ENCODE data around the gene PARD6G. TPM values are rescaled to one million over a fixed set of nuclear protein-coding genes. Genes with fewer than 3 reads are reported as not detected.
A peak's percentile ranks its signal among the peaks of the same experiment; 100 is the strongest.

Gene PARD6G
- total and polyA plus RNA-seq, 2 of the 8 experiments (the other 6 are each of a cell fraction or from before 2014, with no cell fraction given), result 11.3 to 17.9 TPM

GRCh38 chr18:80233899-80234298, 13.4 kb downstream of the PARD6G start:
- POLR2A ChIA-PET (ENCODE audit: partially characterized antibody), result no interaction called here
- peaks cover 4% of the 10 kb centered on the region; the same call in 1 of the 2 replicates for H3K79me1 ChIP-seq (ENCODE audit: low read depth, low read length)
- TF ChIP-seq CHD1 (IDR thresholded peaks at IDR 0.05; ENCODE audit: low read depth, low read length) (no peak), USF2 (IDR thresholded peaks at IDR 0.05; ENCODE audit: low read length) (no peak), CBX8 (IDR thresholded peaks at IDR 0.05; ENCODE audit: borderline replicate concordance, low read depth, low read length) (no peak), JUN (IDR thresholded peaks at IDR 0.05; ENCODE audit: low read depth, low read length) (no peak), SP2 (IDR thresholded peaks at IDR 0.05; ENCODE audit: low read length) (no peak), TEAD4 (IDR thresholded peaks at IDR 0.05; ENCODE audit: low read depth, low read length) (no peak), KDM5A (IDR thresholded peaks at IDR 0.05; ENCODE audit: low read length) (no peak), GABPA (IDR thresholded peaks at IDR 0.05; ENCODE audit: borderline replicate concordance, insufficient read depth, low read length) (no peak), SRF (IDR thresholded peaks at IDR 0.05; ENCODE audit: low read depth, low read length) (no peak)
- 90% methylated on average over 8 of the region's 8 CpGs; no CpG with 5 or more reads in 1 of the 2 experiments for WGBS, 2 experiments (ENCODE audit: extremely low coverage in 1 of 2, insufficient coverage in 1 of 2, insufficient read length in 1 of 2, insufficient replicate concordance in 2 of 2, low coverage in 1 of 2, low lambda C conversion rate in 2 of 2, missing lambda C conversion rate in 1 of 2)
- H3K9me3 ChIP-seq (ENCODE audit: insufficient read depth in 2 of 2, low read depth in 1 of 2, low read length in 1 of 2), result no peaks in the 10 kb centered on the region
- no peak overlapping the region for H3K56ac ChIP-seq (replicated peaks; ENCODE audit: insufficient read length, low read depth, low read length)
- no peak overlapping the region for H2AFZ ChIP-seq (ENCODE audit: low read length)
- no peak overlapping the region for H4K91ac ChIP-seq (replicated peaks; ENCODE audit: insufficient read length, low read length)
- no peak overlapping the region for H2BK15ac ChIP-seq (ENCODE audit: low read length)
- no peak overlapping the region for H2BK5ac ChIP-seq (ENCODE audit: low read depth, low read length)
- FAIRE-seq (no peak), DNase-seq (ENCODE audit: low read depth in 1 of 2, low spot score in 2 of 2) (no peak)
- H3K4me1 ChIP-seq (replicated peaks in 1 of 4; ENCODE audit: control insufficient read depth in 3 of 4, insufficient read depth in 4 of 4, low read length in 3 of 4), result no peaks in the 10 kb centered on the region; a peak in 1 of 7 replicates
- H4K5ac ChIP-seq (ENCODE audit: insufficient read length, low read depth, low read length), result no peak overlapping the region
- no peak overlapping the region for H3K14ac ChIP-seq (ENCODE audit: insufficient read length)
- H3K23ac ChIP-seq (ENCODE audit: insufficient read length), result no peak overlapping the region
- no peaks in the 10 kb centered on the region for H3K36me3 ChIP-seq (ENCODE audit: control insufficient read depth in 2 of 4, insufficient read depth in 4 of 4, low read length in 3 of 4)
- no peak overlapping the region for H3K4me3 ChIP-seq (ENCODE audit: extremely low read depth in 1 of 4, insufficient read depth in 2 of 4, low read depth in 3 of 4, low read length in 4 of 4)
- peak overlapping the region; percentile 68; the same call in 1 of the 2 replicates for H2BK12ac ChIP-seq (ENCODE audit: low read depth, low read length)
- no peak overlapping the region for H2BK120ac ChIP-seq (replicated peaks; ENCODE audit: low read depth, low read length)
- no peak overlapping the region for H4K8ac ChIP-seq (ENCODE audit: extremely low read depth, insufficient read depth, low read length)
- H2BK20ac ChIP-seq (ENCODE audit: low read length), result no peak overlapping the region
- H2AK5ac ChIP-seq (ENCODE audit: low read depth, low read length), result no peak overlapping the region
- no peak overlapping the region for H3K4ac ChIP-seq (replicated peaks; ENCODE audit: insufficient read length, low read depth, low read length)
- no peak overlapping the region for H3K9ac ChIP-seq (replicated peaks in 1 of 4; ENCODE audit: extremely low read depth in 1 of 4, low read depth in 3 of 4, low read length in 3 of 4)
- CTCF ChIA-PET (ENCODE audit: partially characterized antibody), result interaction anchor here (1.0 to 2.6 kb wide), 4 partner anchors 11 to 63 kb away, joined by 3 to 12 read pairs (median 6); no protein-coding TSS in a partner anchor
- H4K20me1 ChIP-seq (replicated peaks in 1 of 2; ENCODE audit: control insufficient read depth in 1 of 2, insufficient read depth in 2 of 2, low read length in 2 of 2), result peaks cover 2 to 13% of the 10 kb centered on the region in 2 experiments
- no peak overlapping the region for H3K27ac ChIP-seq (ENCODE audit: low read depth, low read length)
- H3K79me2 ChIP-seq (ENCODE audit: control insufficient read depth in 1 of 2, insufficient read depth in 2 of 2, low read length in 2 of 2), result peaks cover 0 to 3% of the 10 kb centered on the region in 2 experiments; a peak in 3 of 4 replicates
- no peak overlapping the region for H3K18ac ChIP-seq (ENCODE audit: extremely low read depth, low read length)
- H3K27me3 ChIP-seq (replicated peaks in 1 of 4; ENCODE audit: control insufficient read depth in 3 of 4, extremely low read depth in 1 of 4, insufficient read depth in 3 of 4, low read length in 3 of 4), result no peaks in the 10 kb centered on the region
- H3K23me2 ChIP-seq (ENCODE audit: low read depth, low read length), result no peaks in the 10 kb centered on the region
- H3K4me2 ChIP-seq (ENCODE audit: insufficient read depth in 1 of 2, low read depth in 2 of 2, low read length in 2 of 2), result no peak overlapping the region

Data from H1 (cell line).